Panc1 (cell line): ENCODE measurements around the gene SLC2A6. TPM values are rescaled to one million over a fixed set of nuclear protein-coding genes. Genes with fewer than 3 reads are reported as not detected.

Source experiments
- ATAC-seq: fragments of 200-7000 bp; cut with Tn5 transposase; 2 replicates; pipeline ENCODE4 v1.9.1; 2020; ENCODE audit warnings: mild to moderate bottlenecking, moderate library complexity
- BruUV-seq: library from RNA; stranded (reverse); fragments of 400-500 nt; replicated peaks from 2 replicates; lab custom pipeline; 2021; lab: Mats Ljungman, UMichigan
- CTCF ChIA-PET: fragments of 300-600 bp; sonication (Branson Sonifier 250); formaldehyde crosslinking; loops from one replicate; lab custom pipeline; 2022; ENCODE audit warnings: antibody characterized with exemption; lab: Charles Lee
- POLR2A ChIA-PET: fragments of 300-600 bp; sonication (Branson Sonifier 250); formaldehyde crosslinking; loops from one replicate; lab custom pipeline; 2022; ENCODE audit warnings: antibody characterized with exemption; lab: Charles Lee
- DNase-seq: peaks from one replicate; pipeline ENCODE4 v3.0.0-alpha.2; 2010; ENCODE audit warnings: low read depth, low spot score
- H3K27ac ChIP-seq: 2 replicates; pipeline ENCODE4 v1.5.1; 2011; ENCODE audit warnings: mild to moderate bottlenecking, low read length, inconsistent platforms
- H3K27me3 ChIP-seq: fragments of 200-500 bp; sonication (Bioruptor generic); 2 replicates; pipeline ENCODE4 v1.6.0; 2014; ENCODE audit warnings: low read length, inconsistent platforms; ENCODE audit not compliant: control insufficient read depth, insufficient read depth
- H3K36me3 ChIP-seq: fragments of 200-500 bp; sonication (Bioruptor generic); 2 replicates; pipeline ENCODE4 v1.5.1; 2014; ENCODE audit warnings: inconsistent platforms, mild to moderate bottlenecking, low read length, moderate library complexity; ENCODE audit not compliant: control insufficient read depth, insufficient read depth
- H3K4me1 ChIP-seq: 2 replicates; pipeline ENCODE4 v1.5.1; 2011; ENCODE audit warnings: inconsistent platforms, mild to moderate bottlenecking, low read length, moderate library complexity; ENCODE audit not compliant: control insufficient read depth, insufficient read depth
- H3K4me3 ChIP-seq, 2 experiments: 2 replicates each; pipeline ENCODE4 v1.5.1; 2011 to 2012; ENCODE audit warnings: low read depth in 2 of 2, low read length in 2 of 2, mild to moderate bottlenecking in 2 of 2, inconsistent platforms in 1 of 2, moderate library complexity in 1 of 2
- H3K9me3 ChIP-seq: fragments of 200-500 bp; sonication (Bioruptor generic); 2 replicates; pipeline ENCODE4 v1.5.1; 2014; ENCODE audit warnings: low read depth, mild to moderate bottlenecking, inconsistent platforms, low read length, moderate library complexity; ENCODE audit not compliant: control insufficient read depth, insufficient read depth
- CTCF ChIP-seq: fragments of 450-650 bp; IDR thresholded peaks from 2 replicates; pipeline ENCODE4 v1.5.1; 2017; ENCODE audit warnings: mild to moderate bottlenecking
- POLR2AphosphoS5 ChIP-seq: IDR thresholded peaks from 2 replicates; pipeline ENCODE4 v1.6.1; 2012; ENCODE audit warnings: mild to moderate bottlenecking, low read depth, low read length, moderate library complexity
- REST ChIP-seq, 2 experiments: IDR thresholded peaks; 2 replicates each; pipeline ENCODE4 v1.6.1; 2011 to 2012; ENCODE audit warnings: low read depth in 2 of 2, control low read depth in 1 of 2, low read length in 1 of 2, mild to moderate bottlenecking in 1 of 2, moderate library complexity in 1 of 2; ENCODE audit not compliant: insufficient read depth in 1 of 2
- SIN3A ChIP-seq: IDR thresholded peaks from 2 replicates; pipeline ENCODE4 v1.6.1; 2012; ENCODE audit warnings: low read depth, mild to moderate bottlenecking, low read length, moderate library complexity, borderline replicate concordance; ENCODE audit not compliant: insufficient read depth
- TCF7L2 ChIP-seq: IDR thresholded peaks from 2 replicates; pipeline ENCODE4 v1.6.1; 2011; ENCODE audit warnings: mild to moderate bottlenecking, low read depth, low read length, inconsistent platforms
- in situ Hi-C: cut with HindIII; loops from 2 replicates; pipeline ENCODE4 v1.10.0; 2016; ENCODE audit warnings: low sequenced_read_pairs, low pct_unique_long_range_greater_than_20kb
- intact Hi-C: fragments of 100-400 bp; cut with micrococcal nuclease; formaldehyde crosslinking; loops from one replicate; pipeline ENCODE4 v1.10.0; 2022; ENCODE audit not compliant: unreplicated experiment
- total RNA-seq: library from RNA; stranded (reverse); gene quantifications from one replicate; pipeline ENCODE4 v1.2.1, GENCODE V29; 2021; ENCODE audit not compliant: unreplicated experiment

Gene SLC2A6
- total RNA-seq, 1 experiment from 2014 or later, result 48.2 TPM

- Histone ChIP-seq H3K4me3 (no peak overlapping the region), H3K36me3 (no peaks in the 10 kb centered on the region), H3K9me3 (no peaks in the 10 kb centered on the region), H3K27me3 (no peaks in the 10 kb centered on the region), H3K4me1 (peaks cover 14% of the 10 kb centered on the region), H3K27ac (no peak overlapping the region)
- in situ Hi-C loops, result no loop called here
- intact Hi-C loops, result no loop called here
- DNase-seq (no peak), ATAC-seq (no peak)
- TF ChIP-seq CTCF, result no peak
- TF ChIP-seq SIN3A, result no peak
- TF ChIP-seq TCF7L2, result no peak
- TF ChIP-seq REST (IDR thresholded peaks at IDR 0.05; ENCODE audit: insufficient read depth in 1 of 2, low read depth in 2 of 2, low read length in 1 of 2), result no peak
- TF ChIP-seq POLR2AphosphoS5, result no peak
- no TSS peak for BruUV-seq
- ChIA-PET CTCF (no interaction called here), POLR2A (no interaction called here)
Observed at GRCh38 chr9:133464638-133465037, 14.3 kb downstream of the SLC2A6 start.

GRCh38 chr9:133463864-133464615 is 14.9 kb downstream of the SLC2A6 start:
- Histone ChIP-seq H3K4me3 (no peak overlapping the region), H3K4me1 (peaks cover 16% of the 10 kb centered on the region), H3K36me3 (no peaks in the 10 kb centered on the region), H3K27me3 (no peaks in the 10 kb centered on the region), H3K27ac (no peak overlapping the region), H3K9me3 (no peaks in the 10 kb centered on the region)
- intact Hi-C loops, result no loop called here
- POLR2A ChIA-PET, result no interaction called here
- CTCF ChIA-PET, result no interaction called here
- in situ Hi-C loops, result no loop called here
- DNase-seq (no peak), ATAC-seq (no peak)
- no TSS peak for BruUV-seq
- TF ChIP-seq POLR2AphosphoS5 (no peak), TCF7L2 (no peak), REST (IDR thresholded peaks at IDR 0.05; ENCODE audit: insufficient read depth in 1 of 2, low read depth in 2 of 2, low read length in 1 of 2) (no peak), SIN3A (no peak), CTCF (no peak)
